GM21576 (cell line): Measurements from ENCODE around the gene RTKN2.
A peak's percentile ranks its signal among the peaks of the same experiment; 100 is the strongest.
"Not testable (repeated sequence)": the region's sequence is repeated elsewhere in the genome, so short reads cannot be mapped to it uniquely, and the experiment has no call there.

Experiments used
- ATAC-seq: cut with Tn5 transposase; IDR thresholded peaks from one replicate; pipeline ENCODE4 v1.9.1; 2021; ENCODE audit warnings: mild to moderate bottlenecking, moderate library complexity; ENCODE audit not compliant: unreplicated experiment

RTKN2 gene

GRCh38 chr10:62268399-62269114, at the start of gene RTKN2:
Gene RTKN2 (minus strand): TSS chr10:62268844. CDS start chr10:62268610, 234 bp downstream.
- peak; percentile 60 for ATAC-seq

GRCh38 chr10:62317257-62317656, 48.6 kb upstream of the RTKN2 start:
- no peak for ATAC-seq

GRCh38 chr10:62309254-62309653, 40.6 kb upstream of the RTKN2 start:
- ATAC-seq: no peak

GRCh38 chr10:62308101-62308500, 39.5 kb upstream of the RTKN2 start:
- ATAC-seq: no peak

- ATAC-seq: no peak
Measured at GRCh38 chr10:62307635-62308034, 39.0 kb upstream of the RTKN2 start.

GRCh38 chr10:62306663-62307062, 38.0 kb upstream of the RTKN2 start:
- no peak for ATAC-seq

- ATAC-seq: no peak
Measured at GRCh38 chr10:62305813-62306212, 37.2 kb upstream of the RTKN2 start.

- no peak for ATAC-seq
Measured at GRCh38 chr10:62303922-62304321, 35.3 kb upstream of the RTKN2 start.

GRCh38 chr10:62302760-62303159, 34.1 kb upstream of the RTKN2 start:
- no peak for ATAC-seq

GRCh38 chr10:62297857-62298256, 29.2 kb upstream of the RTKN2 start:
- no peak for ATAC-seq

GRCh38 chr10:62284221-62284620, 15.6 kb upstream of the RTKN2 start:
- ATAC-seq: no peak

GRCh38 chr10:62281348-62281747, 12.7 kb upstream of the RTKN2 start:
- ATAC-seq: not testable (repeated sequence)

GRCh38 chr10:62280392-62280791, 11.7 kb upstream of the RTKN2 start:
- ATAC-seq: not testable (repeated sequence)

- no peak for ATAC-seq
Measured at GRCh38 chr10:62278441-62278910, 9.8 kb upstream of the RTKN2 start.

GRCh38 chr10:62277971-62278370, 9.3 kb upstream of the RTKN2 start:
- ATAC-seq: no peak

- no peak for ATAC-seq
Measured at GRCh38 chr10:62270020-62270419, 1.4 kb upstream of the RTKN2 start.

GRCh38 chr10:62268027-62268398, 631 bp downstream of the RTKN2 start:
- no peak for ATAC-seq

- ATAC-seq: no peak
Measured at GRCh38 chr10:62266611-62267010, 2.0 kb downstream of the RTKN2 start.

GRCh38 chr10:62266147-62266546, 2.5 kb downstream of the RTKN2 start:
- ATAC-seq: no peak

- ATAC-seq: no peak
Measured at GRCh38 chr10:62264702-62265436, 3.8 kb downstream of the RTKN2 start.

GRCh38 chr10:62264126-62264525, 4.5 kb downstream of the RTKN2 start:
- ATAC-seq: no peak

- no peak for ATAC-seq
Measured at GRCh38 chr10:62261666-62262065, 7.0 kb downstream of the RTKN2 start.
